ENCODE data around the gene ANXA4.

DNA sequence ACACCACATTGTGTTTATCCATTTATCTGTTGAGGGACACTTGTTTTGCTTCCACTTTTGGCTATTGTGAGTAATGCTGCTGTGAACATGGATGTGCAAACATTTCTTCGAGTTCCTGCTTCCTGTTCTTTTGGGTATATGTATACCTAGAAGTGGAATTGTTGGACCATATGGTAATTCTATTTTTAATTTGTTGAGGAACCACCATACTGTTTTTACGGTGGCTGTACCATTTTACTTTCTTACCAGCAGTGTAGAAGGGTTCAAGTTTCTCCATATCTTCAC is 23.1 kb downstream of the ANXA4 start:
- TF ChIP-seq, protein P1, sequence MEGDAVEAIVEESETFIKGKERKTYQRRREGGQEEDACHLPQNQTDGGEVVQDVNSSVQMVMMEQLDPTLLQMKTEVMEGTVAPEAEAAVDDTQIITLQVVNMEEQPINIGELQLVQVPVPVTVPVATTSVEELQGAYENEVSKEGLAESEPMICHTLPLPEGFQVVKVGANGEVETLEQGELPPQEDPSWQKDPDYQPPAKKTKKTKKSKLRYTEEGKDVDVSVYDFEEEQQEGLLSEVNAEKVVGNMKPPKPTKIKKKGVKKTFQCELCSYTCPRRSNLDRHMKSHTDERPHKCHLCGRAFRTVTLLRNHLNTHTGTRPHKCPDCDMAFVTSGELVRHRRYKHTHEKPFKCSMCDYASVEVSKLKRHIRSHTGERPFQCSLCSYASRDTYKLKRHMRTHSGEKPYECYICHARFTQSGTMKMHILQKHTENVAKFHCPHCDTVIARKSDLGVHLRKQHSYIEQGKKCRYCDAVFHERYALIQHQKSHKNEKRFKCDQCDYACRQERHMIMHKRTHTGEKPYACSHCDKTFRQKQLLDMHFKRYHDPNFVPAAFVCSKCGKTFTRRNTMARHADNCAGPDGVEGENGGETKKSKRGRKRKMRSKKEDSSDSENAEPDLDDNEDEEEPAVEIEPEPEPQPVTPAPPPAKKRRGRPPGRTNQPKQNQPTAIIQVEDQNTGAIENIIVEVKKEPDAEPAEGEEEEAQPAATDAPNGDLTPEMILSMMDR (conservative IDR thresholded peaks at IDR 0.05) = no peak
- no peak for TF ChIP-seq EZH2 (IDR thresholded peaks at IDR 0.05; ENCODE audit: low read depth)
